ENCODE data around the gene ITGA5.

Gene ITGA5

GRCh38 chr12:54349036-54349435 is 70.0 kb downstream of the ITGA5 start:
- no peak for DNase-seq

Data from NCI-H1092 (cell line).